Stimulated activated CD4-positive, alpha-beta T cell treated with anti-CD3 and anti-CD28 coated beads, Interleukin-4, amount 100 ng/mL, for 48 hours (primary cell): ENCODE measurements around the gene TSSK6.

Source experiments
- DNase-seq, 2 donors: peaks; one replicate each; pipeline ENCODE4 v3.0.0-alpha.2; 2020; ENCODE audit warnings: low read depth in 2 of 2

The TSSK6 gene

DNA sequence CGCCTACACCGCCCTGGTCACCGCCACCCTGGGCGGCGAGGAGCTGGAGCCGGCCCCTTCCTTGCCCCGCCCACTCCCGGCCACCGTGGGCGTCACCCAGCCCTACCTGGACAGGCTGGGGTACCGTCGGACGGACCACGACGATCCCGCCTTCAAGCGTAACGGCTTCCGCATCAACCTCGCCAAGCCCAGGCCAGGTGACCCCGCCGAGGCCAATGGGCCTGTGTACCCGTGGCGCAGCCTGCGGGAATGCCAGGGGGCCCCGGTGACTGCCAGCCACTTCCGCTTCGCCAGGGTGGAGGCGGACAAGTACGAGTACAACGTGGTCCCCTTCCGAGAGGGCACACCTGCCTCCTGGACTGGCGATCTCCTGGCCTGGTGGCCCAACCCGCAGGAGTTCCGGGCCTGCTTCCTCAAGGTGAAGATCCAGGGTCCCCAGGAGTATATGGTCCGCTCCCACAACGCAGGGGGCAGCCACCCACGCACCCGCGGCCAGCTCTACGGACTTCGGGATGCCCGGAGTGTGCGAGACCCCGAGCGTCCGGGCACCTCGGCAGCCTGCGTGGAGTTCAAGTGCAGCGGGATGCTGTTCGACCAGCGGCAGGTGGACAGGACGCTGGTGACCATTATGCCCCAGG lies 29.7 kb upstream of the TSSK6 start:
- DNase-seq = no peak

- DNase-seq = no peak
These were observed 29.1 kb upstream of the TSSK6 start for GRCh38 chr19:19544257-19544953.

- no peak for DNase-seq
These were observed 28.3 kb upstream of the TSSK6 start for GRCh38 chr19:19543640-19544039.

- DNase-seq = no peak
These were observed 27.8 kb upstream of the TSSK6 start for GRCh38 chr19:19543101-19543500.

DNA sequence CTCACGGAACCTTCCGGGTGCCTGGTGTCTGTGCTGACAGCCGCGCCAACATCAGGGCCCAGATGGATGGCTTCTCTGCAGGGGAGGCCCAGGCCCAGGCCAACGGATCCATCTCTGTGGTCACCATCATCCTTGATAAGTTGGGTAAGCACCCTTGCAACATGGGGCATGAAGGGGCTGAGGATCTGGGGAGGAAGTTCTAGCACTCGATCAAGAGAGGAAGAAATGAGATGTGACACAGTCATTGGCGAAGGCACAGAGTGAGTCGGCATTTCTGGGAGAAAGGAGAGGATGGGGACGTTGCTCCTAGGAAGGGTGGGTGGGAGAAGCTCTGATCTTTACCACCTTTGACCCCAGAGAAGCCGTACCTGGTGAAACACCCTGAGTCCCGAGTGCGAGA lies 27.2 kb upstream of the TSSK6 start:
- no peak for DNase-seq

GRCh38 chr19:19541616-19542015 lies 26.3 kb upstream of the TSSK6 start:
- DNase-seq = no peak

GRCh38 chr19:19540715-19541515 lies 25.6 kb upstream of the TSSK6 start:
- peak; percentile 79 to 92 for DNase-seq

GRCh38 chr19:19540064-19540714 lies 24.8 kb upstream of the TSSK6 start:
- DNase-seq = peak; percentile 73 to 86

DNA sequence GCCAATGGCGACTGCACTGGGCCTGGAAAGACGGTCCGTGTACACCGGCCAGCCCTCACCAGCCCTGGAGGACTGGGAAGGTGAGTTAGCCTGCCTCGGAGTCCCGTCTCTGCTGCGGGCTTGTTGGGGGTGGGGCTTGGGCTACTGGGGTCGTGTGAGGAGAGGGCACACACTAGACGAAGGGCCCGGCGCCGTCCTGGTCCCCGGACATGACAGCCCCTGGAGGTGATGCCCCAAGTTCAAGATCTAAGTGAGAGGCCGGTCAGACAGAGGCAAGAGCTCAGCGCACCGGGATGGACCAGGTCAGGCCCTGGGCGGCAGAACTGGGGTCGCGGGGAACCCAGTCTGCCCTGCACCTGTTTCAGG lies 24.3 kb upstream of the TSSK6 start:
- DNase-seq = no peak

- no peak for DNase-seq
These were observed 23.4 kb upstream of the TSSK6 start for GRCh38 chr19:19538785-19539166.

- DNase-seq = peak; percentile 26 to 29
These were observed 22.9 kb upstream of the TSSK6 start, which contains the start of gene CILP2 for GRCh38 chr19:19538061-19538784. TSS of gene CILP2 (plus strand) at chr19:19538265. CDS start at chr19:19538350, 85 bp downstream.

DNA sequence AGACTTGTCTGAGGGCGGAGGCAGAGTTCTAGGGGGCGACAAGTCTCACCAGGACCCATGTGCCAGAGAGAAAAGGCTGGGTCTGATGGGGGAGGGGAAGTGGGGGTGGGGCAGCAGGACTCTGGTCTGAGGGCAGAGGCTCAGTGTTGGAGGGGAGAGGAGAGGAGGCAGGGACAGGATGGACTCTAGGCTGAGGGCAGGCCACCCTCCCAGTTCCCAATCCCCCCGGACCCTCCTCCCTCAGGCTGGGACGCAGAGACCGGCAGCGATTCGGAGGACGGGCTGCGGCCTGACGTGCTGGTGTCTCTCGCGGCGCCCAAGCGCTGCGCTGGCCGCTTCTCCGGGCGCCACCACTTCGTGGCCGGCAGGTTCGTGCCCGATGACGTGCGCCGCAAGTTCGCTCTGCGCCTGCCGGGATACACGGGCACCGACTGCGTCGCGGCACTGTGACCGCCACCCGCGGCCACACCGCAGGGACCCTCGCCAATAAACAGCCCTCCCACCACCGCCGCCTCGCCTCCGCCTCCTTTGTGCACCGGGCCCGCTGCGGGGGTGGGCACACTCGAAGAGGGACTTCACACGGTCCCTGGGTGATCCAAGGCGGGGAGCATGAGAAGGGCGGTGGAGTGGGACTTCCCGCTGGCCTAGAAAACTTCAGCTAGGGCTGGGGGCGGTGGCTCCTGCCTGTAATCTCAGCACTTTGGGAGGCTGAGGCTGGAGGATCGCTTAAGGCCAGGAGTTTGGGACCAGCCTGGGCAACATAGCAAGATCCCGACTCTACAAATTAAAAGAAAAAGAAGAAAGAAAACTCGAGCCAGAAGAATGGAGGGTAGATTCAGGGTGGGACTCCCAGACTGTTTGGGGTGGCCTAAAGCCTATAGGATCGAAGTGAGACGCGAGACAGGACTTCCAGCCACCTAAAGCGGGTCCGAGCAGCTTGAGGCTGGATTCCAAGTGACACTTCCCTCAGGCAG lies 22.0 kb upstream of the TSSK6 start:
- DNase-seq = no peak

DNA sequence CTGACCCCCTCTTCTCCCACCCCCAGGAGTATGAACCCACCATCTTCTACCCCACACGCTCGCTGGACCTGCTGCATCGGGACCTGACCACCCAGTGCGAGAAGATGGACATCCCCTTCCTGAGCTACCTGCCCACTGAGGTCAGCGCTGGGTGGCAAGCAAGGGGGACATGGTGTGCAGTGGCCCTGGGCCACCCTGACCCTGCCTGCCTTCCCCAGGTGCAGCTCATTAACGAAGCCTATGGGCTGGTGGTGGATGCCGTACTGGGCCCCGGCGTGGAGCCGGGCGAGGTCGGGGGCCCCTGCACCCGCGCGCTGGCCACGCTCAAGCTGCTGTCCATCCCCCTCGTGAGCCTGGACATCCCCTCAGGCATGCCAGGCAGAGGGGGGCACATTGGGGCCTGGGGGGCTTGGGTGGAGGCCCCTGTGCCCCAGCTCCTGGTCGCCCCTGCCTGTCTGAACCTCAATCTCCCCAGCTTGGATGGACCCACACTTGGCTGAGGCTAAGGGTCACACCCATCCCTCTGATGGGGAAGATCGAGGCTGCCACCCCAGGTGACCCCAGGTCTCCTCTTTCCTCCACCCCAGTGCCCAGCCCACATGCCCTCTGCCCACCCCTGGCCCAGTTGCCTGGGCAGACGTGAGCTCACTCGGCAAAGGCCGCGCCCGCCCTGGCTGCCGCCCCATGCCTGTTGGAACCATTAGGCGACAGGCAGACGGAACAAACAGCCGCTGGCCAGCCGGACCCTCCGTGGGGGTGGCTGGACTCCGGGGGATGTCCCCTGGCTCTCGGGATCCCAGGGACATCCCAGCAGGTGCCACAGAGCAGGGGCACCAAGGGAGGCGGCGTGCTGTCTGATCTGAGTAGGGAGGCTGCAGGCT lies 20.2 kb upstream of the TSSK6 start:
- DNase-seq = no peak

- no peak for DNase-seq
These were observed 19.4 kb upstream of the TSSK6 start for GRCh38 chr19:19534556-19535265.

GRCh38 chr19:19533841-19534240 lies 18.5 kb upstream of the TSSK6 start:
- DNase-seq = no peak

GRCh38 chr19:19532806-19533701 lies 17.7 kb upstream of the TSSK6 start:
- DNase-seq = no peak

DNA sequence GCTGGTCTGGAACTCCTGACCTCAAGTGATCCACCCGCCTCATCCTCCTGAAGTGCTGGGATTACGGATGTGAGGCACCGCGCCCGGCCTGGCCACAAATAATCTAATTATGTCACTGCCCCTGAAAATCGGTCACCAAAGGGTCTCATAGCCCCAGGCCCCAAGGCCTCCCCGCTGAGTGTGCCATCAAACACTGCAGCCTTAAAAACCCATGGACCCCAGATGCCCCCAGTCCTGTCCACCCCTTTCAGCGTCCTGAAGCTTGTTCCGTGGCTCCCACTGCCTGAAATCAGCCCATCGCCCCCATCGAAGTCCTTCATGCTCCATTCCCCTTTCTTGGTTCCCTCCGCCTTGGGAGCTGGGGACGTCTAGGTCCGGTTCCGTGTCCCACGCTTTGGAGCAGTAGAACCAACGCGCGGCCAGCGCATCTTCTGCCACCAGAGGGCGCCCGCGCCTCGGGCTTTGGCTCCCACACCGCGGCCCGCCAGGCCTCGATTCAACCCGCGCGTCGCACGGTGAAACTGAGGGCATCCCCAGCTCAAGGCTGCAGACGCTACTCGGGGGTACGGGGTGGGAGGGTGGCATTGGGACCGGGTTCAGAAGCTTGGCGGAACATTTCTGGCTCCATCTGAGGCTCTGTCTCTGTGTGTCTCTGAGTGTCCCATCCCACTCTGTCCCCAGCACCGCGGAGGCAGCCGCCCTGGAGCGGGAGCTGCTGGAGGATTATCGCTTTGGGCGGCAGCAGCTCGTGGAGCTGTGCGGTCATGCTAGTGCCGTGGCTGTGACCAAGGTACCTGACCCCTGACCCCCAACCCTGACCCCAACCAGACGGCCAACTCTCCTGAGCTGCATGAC lies 16.8 kb upstream of the TSSK6 start:
- peak; percentile 77 to 91 for DNase-seq
